ENCODE results near the gene KLF9. TPM values are rescaled to one million over a fixed set of nuclear protein-coding genes. Genes with fewer than 3 reads are reported as not detected.

The KLF9 gene
- total RNA-seq, 4 donors from 2014 or later: 19.1 to 146 (median 98.7) TPM

GRCh38 chr9:70448919-70449318 lies 34.5 kb upstream of the KLF9 start:
- intact Hi-C loops (cut with DNase I; ENCODE audit: low total_unique reads): no loop called here
- no peak for TF ChIP-seq CTCF (IDR thresholded peaks at IDR 0.05)
- no peak for TF ChIP-seq POLR2A (IDR thresholded peaks at IDR 0.05)
- no peaks in the 10 kb centered on the region for H3K9me3 ChIP-seq
- no peaks in the 10 kb centered on the region for H3K27me3 ChIP-seq
- no peak overlapping the region for H3K27ac ChIP-seq
- no peak overlapping the region for H3K4me3 ChIP-seq
- H3K36me3 ChIP-seq: no peaks in the 10 kb centered on the region
- no peaks in the 10 kb centered on the region for H3K4me1 ChIP-seq
- no peak for DNase-seq

GRCh38 chr9:70444904-70445303 lies 30.4 kb upstream of the KLF9 start:
- no peaks in the 10 kb centered on the region for H3K36me3 ChIP-seq
- no peak overlapping the region for H3K4me3 ChIP-seq
- no peak overlapping the region for H3K27ac ChIP-seq
- H3K27me3 ChIP-seq: no peaks in the 10 kb centered on the region
- TF ChIP-seq CTCF (IDR thresholded peaks at IDR 0.05) (no peak), POLR2A (IDR thresholded peaks at IDR 0.05) (no peak)
- H3K9me3 ChIP-seq: no peaks in the 10 kb centered on the region
- intact Hi-C loops (cut with DNase I; ENCODE audit: low total_unique reads): no loop called here
- DNase-seq: no peak
- no peaks in the 10 kb centered on the region for H3K4me1 ChIP-seq

GRCh38 chr9:70442328-70442848 lies 27.9 kb upstream of the KLF9 start:
- intact Hi-C loops (cut with DNase I; ENCODE audit: low total_unique reads): no loop called here
- DNase-seq: no peak
- H3K36me3 ChIP-seq: no peaks in the 10 kb centered on the region
- no peak for TF ChIP-seq POLR2A (IDR thresholded peaks at IDR 0.05)
- no peak for TF ChIP-seq CTCF (IDR thresholded peaks at IDR 0.05)
- H3K4me1 ChIP-seq: no peaks in the 10 kb centered on the region
- H3K27me3 ChIP-seq: no peaks in the 10 kb centered on the region
- no peaks in the 10 kb centered on the region for H3K9me3 ChIP-seq
- H3K4me3 ChIP-seq: no peak overlapping the region
- H3K27ac ChIP-seq: no peak overlapping the region

- no peaks in the 10 kb centered on the region for H3K27me3 ChIP-seq
- peaks cover 0 to under 1% of the 10 kb centered on the region in 2 donors for H3K4me1 ChIP-seq
- no peaks in the 10 kb centered on the region for H3K36me3 ChIP-seq
- no peak for DNase-seq
- H3K27ac ChIP-seq: no peak overlapping the region
- no peaks in the 10 kb centered on the region for H3K9me3 ChIP-seq
- TF ChIP-seq CTCF (IDR thresholded peaks at IDR 0.05): no peak
- no peak overlapping the region for H3K4me3 ChIP-seq
- intact Hi-C loops (cut with DNase I; ENCODE audit: low total_unique reads): no loop called here
Measured at GRCh38 chr9:70441622-70442021, 27.2 kb upstream of the KLF9 start.

- Histone ChIP-seq H3K27ac (peak overlapping the region in 1 of 2 donors; percentile 53), H3K27me3 (no peaks in the 10 kb centered on the region), H3K4me1 (peaks cover 0 to 4% of the 10 kb centered on the region in 2 donors), H3K9me3 (no peaks in the 10 kb centered on the region), H3K36me3 (no peaks in the 10 kb centered on the region), H3K4me3 (no peak overlapping the region)
- no peak for DNase-seq
- TF ChIP-seq POLR2A (IDR thresholded peaks at IDR 0.05) (no peak), CTCF (IDR thresholded peaks at IDR 0.05) (no peak)
- intact Hi-C loops (cut with DNase I; ENCODE audit: low total_unique reads): no loop called here
Measured at GRCh38 chr9:70439991-70440706, 25.7 kb upstream of the KLF9 start.
